HG02885 (cell line): ENCODE data around the gene SPRED2.
"Not testable (repeated sequence)": the region's sequence is repeated elsewhere in the genome, so short reads cannot be mapped to it uniquely, and the experiment has no call there.

ENCODE experiments used
- ATAC-seq: cut with Tn5 transposase; IDR thresholded peaks from one replicate; pipeline ENCODE4 v1.9.1; 2021; ENCODE audit warnings: mild to moderate bottlenecking; ENCODE audit not compliant: unreplicated experiment, poor library complexity

Gene SPRED2

DNA sequence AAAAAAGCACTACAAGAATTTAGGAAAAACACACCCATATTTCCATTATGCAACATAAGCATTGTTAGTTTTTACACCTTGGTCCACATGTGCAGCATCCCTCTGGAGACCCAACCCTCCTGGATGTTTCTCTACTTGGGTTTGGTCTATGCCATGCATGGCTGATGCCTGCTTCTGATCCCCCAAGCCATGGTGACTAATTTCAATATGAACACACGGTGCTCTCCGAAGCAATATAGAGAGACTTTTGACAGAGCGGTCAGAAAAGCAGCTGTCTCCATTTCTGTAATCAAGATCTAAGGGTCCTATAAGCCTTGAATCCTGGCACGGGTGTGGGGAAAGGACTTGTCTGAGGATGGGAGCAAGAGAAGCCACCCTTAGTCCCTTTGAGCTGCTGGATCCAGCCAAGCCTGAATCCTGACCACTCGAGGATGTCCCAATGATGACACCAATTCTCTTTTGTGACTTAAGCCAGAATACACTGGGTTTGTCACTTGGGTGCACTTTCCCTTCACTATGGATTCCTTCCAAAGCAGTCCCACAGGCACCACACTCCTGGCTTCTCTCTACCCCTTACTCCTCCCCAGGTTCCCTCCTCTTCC is 113.2 kb downstream of the SPRED2 start:
- no peak for ATAC-seq

DNA sequence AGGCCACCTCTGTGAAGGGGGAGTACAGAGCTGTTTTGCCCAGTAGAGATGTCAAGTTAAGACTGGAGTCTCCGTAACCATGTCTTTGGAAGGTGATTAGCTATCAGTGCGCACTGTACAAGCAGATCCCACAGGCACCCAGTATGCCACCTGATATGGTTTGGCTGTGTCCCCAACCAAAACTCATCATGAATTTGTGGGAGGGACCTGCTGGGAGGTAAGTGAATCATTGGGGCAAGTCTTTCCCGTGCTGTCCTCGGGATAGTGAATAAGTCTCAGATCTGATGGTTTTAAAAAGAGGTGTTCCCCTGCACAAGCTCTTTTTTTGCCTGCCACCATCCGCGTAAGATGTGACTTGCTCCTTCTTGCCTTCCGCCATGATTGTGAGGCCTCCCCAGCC is 114.6 kb downstream of the SPRED2 start:
- no peak for ATAC-seq

DNA sequence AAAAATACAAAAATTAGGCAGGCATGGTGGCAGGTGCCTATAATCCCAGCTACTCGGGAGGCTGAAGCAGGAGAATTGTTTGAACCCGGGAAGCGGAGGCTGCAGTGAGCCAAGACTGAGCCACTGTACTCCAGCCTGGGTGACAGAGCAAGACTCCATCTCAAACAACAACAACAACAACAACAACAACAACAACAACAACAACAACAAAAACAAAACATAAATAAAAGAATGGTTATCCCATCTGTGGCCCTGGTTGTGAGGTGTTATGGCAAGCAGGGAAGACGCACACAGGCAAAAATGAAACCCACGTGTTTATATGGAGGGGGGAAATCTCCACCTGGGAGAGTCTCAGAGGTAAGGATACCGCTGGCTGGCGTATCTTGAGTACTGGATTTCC is 115.0 kb downstream of the SPRED2 start:
- not testable (repeated sequence) for ATAC-seq

DNA sequence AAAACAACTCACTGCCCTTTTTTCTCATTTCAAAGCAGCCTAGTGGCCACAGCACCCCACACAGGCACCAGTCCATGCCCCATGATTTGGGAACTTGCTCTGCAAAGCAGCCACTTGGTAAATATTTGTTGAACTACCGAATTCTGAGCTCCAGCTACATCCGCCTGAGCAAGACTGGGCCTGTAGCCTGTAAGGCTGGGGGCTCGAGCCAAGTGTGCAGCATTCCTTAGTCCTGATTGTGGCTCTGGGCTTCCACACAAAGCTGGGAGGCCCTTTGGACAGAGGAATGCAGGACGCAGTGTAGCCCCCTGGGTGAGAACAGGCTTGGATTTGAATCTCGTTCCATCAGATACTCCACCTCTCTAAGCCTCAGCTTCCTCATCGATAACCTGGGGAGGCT is 116.3 kb downstream of the SPRED2 start:
- no peak for ATAC-seq

DNA sequence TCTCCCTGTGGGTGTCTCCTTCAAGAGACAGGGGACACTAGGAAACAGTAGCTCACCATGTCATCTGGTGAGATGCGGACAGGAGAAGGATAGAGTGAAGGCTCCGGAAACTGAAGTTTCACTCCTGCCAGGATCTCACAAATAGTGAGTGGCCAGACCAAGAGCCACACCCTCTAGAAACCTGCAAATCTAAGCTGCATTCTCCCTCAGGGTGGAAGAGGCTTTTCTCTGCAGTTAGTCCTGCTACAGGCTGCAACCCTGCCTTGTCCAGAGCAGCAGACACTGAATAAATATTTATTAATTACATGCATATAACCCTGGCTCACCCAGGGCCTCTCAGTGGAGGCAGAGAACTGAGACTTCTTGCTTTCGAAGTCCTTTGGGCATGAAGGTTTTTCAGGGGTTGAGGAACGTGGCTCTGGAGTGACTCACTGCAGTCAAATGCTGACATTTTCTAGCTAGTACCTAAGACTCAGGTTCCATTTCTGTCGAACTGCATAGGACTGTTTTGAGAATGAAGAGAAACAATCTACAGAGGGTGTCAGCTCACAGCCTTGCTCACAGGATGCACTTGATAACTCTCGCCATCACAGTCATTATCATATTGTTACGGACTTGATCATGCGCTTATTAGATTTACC is 117.5 kb downstream of the SPRED2 start:
- ATAC-seq, result no peak

DNA sequence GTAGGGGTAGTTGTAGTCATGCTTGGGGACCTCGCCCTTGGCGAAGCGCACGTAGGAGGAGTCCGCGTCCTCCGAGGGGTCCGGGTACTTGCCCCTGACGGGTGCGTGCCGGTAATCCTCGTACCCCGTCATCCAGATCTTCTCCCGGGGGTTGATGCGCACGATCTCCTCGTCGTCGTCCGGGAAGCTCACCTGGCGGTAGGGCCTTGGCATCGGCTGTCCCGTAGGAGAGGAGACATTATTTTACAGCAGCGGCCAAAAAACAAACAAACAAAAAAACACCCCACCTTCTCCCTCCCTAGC is 118.5 kb downstream of the SPRED2 start:
- no peak for ATAC-seq

GRCh38 chr2:65313126-65313953 is 119.1 kb downstream of the SPRED2 start:
- ATAC-seq, result no peak

GRCh38 chr2:65311596-65311995 is 120.8 kb downstream of the SPRED2 start:
- no peak for ATAC-seq

- ATAC-seq, result no peak
These were observed 121.3 kb downstream of the SPRED2 start for GRCh38 chr2:65311049-65311448.

DNA sequence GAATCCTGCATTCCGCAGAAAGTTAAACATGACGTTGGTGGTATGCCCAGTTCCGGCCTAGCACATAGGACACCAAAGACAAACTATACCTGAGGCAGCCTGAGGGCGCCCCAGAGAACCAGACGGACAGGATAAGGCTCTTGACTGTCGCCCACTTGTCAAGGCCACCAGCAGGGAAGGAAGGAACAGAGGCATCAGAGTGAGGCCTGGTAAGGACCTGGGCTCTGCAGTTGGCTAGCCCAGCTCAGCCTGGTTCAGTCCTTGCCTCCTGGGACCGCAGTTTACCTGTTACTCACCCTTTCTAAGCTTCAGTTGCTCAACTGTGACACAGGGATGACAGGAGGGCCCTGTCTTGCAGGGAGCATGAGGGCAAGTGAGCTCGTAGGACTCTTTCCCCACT is 122.7 kb downstream of the SPRED2 start:
- no peak for ATAC-seq

DNA sequence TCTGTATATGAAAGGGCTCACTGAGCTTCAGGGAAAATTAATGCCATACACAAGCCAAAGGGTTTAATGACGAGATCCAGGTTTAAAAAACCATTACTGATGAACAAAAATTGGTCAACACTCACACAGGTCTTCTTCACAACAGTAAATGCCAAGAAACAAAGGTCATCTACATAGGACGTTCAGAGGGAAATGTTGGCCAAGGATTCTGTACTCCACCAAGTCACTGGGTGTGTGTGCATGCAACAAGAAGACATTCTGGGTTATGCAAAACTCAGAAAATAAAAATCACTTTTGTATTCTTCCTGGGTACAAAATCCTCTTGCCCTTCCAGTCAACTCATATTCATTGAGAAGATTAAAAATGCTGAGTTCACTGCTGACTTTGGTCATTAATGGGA is 126.5 kb downstream of the SPRED2 start:
- no peak for ATAC-seq

DNA sequence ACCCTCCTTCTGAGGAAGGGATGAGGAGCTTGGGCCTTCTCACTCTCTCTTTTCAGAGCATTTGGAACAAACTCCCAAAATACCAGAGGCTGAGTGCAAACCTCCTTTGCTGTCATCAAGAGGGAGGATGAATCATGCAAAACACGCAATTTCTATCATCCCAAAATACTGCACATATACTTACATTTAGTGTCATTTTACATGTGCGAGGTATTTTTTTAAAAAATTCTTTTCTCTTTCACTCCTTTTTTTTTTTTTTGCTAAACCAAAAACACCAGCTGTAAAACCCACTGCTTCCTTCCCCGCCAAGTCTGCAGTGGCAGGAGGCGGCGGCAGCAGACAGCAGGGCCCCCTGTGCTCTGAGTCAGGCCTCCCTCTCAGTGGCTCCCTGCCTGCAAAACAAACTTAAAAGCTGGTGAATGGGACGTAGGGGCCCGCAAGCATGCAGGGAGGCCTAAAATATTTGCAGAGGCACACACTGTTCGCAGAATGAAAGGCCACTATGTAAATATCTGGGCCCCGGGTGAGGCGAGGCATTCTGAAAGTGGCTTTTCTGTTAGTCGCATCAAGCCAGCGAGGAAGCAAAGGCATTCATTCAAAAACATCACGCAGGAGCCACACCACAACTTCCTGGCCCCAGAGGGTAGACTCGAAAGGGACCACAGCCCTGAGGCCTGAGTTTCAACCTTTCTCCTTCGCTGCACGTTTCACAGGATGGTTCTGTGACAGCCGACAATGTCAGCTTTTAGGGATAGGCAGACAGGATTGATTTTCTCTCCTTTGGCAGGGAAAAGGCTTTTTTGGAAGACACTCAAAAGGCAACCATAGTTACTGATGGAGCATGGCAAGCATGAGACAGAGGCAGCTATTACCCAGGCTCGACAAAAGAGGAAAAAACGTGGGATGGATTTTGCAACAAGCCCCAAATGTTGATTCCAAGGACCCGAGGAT is 131.4 kb downstream of the SPRED2 start:
- peak; percentile 90 for ATAC-seq

GRCh38 chr2:65300134-65300760 is 132.2 kb downstream of the SPRED2 start:
- no peak for ATAC-seq

GRCh38 chr2:65299246-65299645 is 133.2 kb downstream of the SPRED2 start:
- ATAC-seq, result no peak

- no peak for ATAC-seq
These were observed 134.3 kb downstream of the SPRED2 start for GRCh38 chr2:65298089-65298488.

- ATAC-seq, result no peak
These were observed 134.9 kb downstream of the SPRED2 start for GRCh38 chr2:65297544-65297943.

DNA sequence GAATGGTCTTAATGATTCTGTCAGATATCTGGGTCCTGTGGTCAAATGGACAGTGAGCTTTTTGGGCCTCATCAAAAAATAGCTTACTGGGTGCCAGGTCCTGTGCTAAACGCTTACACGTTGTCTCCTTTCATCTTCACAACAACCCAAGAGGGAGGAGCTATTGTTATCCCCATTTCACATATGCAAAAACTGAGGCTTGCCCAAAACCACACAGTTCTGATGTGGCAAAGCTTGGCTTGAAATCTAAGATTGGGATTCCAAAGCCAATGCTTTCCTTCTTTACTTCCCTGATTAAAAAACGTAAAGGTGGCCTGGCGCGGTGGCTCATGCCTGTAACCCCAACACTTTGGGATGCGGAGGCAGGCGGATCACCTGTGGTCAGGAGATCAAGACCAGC is 135.4 kb downstream of the SPRED2 start:
- ATAC-seq, result no peak

GRCh38 chr2:65294701-65295100 is 137.7 kb downstream of the SPRED2 start:
- ATAC-seq, result no peak

DNA sequence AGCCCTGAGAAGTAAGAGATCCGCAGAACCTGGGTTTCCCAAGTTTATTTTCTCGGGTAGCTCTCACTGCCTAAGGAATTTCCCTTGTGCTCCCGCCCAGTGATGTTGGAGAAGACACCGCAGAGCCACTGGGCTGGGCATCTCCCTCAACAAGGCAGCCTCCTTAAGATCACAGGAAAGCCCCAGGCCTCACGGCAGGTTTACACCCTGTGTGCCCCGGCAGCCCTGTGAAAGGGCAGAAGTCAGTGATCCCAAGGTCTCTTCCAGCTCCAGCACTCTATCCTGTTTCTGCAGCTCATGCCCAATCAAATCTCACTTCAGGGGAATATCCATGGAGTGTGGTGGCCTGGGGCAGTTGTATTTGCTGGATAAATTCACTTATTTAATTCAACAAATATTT is 138.3 kb downstream of the SPRED2 start:
- no peak for ATAC-seq

DNA sequence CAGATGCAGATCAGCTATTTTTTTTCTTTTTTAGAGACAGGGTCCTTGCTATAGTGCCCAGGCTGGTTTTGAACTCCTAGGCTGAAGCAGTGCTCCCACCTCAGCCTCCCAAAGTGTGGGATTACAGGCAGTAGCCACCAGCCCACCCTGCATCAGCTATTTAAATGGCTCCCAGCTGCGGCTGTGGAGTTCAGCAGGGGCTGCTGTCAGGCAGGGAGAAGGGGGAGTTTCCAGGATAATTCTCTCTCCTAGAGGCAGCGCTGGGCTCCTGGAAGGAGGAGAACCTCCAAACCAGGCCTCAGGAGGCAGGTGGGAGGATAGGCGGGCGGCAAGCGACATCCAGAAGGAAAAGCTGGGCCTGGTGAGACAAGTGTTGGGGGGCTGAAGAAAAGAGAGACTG is 139.0 kb downstream of the SPRED2 start:
- ATAC-seq, result no peak
